Measurements from ENCODE around the gene SYNPO2.
A peak's percentile ranks its signal among the peaks of the same experiment; 100 is the strongest.
"Not testable (repeated sequence)": the region's sequence is repeated elsewhere in the genome, so short reads cannot be mapped to it uniquely, and the experiment has no call there.

Gene SYNPO2

DNA sequence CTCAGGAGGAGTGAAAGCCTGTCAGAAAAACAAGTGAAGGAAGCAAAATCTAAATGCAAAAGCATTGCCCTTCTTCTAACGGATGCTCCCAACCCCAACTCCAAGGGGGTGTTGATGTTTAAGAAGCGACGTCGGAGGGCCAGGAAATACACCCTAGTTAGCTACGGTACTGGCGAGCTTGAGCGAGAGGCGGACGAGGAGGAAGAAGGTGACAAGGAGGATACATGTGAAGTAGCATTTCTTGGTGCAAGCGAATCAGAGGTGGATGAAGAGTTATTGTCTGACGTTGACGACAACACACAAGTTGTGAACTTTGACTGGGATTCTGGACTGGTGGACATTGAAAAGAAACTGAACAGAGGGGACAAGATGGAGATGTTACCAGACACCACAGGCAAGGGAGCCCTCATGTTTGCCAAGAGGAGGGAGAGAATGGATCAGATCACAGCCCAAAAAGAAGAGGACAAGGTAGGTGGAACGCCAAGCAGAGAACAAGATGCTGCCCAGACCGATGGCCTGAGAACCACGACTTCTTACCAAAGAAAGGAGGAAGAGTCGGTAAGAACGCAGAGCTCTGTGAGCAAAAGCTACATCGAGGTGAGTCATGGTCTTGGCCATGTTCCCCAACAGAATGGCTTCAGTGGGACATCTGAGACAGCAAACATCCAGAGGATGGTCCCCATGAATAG, 141.3 kb downstream of the SYNPO2 start:
- DNase-seq (ENCODE audit: low read depth in 2 of 3, low spot score in 1 of 3): no peak

GRCh38 chr4:119030536-119030890, 141.9 kb downstream of the SYNPO2 start:
- DNase-seq (ENCODE audit: low read depth in 2 of 3, low spot score in 1 of 3): no peak

DNA sequence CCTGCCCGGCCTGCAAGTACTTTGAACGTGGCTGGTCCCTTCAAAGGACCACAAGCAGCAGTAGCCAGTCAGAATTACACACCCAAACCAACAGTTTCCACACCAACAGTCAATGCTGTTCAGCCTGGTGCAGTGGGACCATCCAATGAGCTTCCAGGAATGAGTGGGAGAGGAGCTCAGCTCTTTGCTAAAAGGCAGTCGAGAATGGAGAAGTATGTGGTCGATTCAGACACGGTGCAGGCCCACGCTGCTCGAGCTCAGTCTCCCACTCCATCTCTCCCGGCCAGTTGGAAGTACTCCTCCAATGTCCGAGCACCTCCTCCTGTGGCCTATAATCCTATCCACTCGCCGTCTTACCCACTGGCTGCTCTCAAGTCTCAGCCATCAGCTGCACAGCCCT, 142.6 kb downstream of the SYNPO2 start:
- no peak for DNase-seq (ENCODE audit: low read depth in 2 of 3, low spot score in 1 of 3)

- no peak for DNase-seq (ENCODE audit: low read depth in 2 of 3, low spot score in 1 of 3)
These were observed 144.4 kb downstream of the SYNPO2 start for GRCh38 chr4:119032921-119033685.

GRCh38 chr4:119034276-119035008, 145.8 kb downstream of the SYNPO2 start:
- DNase-seq (ENCODE audit: low read depth in 2 of 3, low spot score in 1 of 3): no peak

DNA sequence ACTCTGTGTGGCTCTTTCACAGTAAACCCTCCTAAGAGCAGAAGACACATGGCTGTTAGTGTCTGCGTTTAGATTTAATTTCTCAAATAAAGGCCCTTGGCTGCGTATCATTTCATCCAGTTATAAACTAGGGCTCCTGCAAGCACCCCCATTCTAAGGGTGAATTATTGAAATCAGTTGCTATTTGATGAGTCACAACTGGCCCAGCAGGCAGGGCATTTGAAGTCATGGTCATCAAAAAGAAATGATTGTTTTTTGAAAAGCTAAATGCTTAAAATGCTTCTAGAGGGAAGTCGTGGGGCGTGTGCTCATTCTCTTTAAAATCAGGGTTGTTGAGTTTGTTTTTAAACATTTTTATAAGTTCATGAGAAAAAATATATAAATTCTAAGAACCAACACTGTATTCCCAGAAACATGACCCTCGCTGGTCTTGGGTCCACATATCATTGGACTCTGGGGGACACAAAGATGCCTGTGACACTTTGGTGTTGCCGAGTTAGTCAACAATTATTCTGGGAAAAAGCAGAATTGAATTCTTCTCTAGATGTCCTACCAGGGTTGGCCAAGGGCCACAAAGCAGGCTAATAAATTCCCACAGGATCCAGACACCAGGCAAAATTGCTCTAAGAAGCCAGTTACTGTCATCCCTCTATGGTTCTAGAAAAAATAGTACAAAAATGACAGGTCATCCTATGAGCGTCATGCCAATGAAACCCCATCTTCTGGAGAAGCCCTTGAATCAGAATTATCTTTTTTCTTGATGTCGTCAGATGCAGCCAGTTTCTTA, 147.5 kb downstream of the SYNPO2 start:
- DNase-seq (ENCODE audit: low read depth in 2 of 3, low spot score in 1 of 3): no peak

- DNase-seq (ENCODE audit: low read depth in 2 of 3, low spot score in 1 of 3): no peak
These were observed 149.1 kb downstream of the SYNPO2 start for GRCh38 chr4:119037709-119038108.

- peak in 1 of 3 donors; percentile 5 for DNase-seq (ENCODE audit: low read depth in 2 of 3, low spot score in 1 of 3)
These were observed 149.6 kb downstream of the SYNPO2 start for GRCh38 chr4:119038116-119038841.

DNA sequence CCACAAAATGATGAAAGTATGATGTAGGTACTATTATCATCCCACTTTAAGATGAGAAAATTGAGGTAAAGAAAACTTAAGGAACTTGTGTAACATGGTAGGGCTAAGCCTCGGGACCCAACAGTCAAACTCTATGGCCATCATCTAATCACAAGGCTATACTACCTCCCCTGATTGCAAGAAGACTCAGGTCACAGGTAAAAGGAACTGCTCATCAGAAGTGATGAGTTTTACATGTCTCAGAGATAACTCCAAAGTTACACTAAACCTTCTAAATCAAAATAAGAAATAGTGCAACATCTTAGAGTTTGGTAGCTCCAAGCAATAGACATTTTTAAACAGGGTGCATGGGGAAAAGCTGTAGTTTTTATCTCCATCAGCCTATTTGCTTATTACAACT, 150.5 kb downstream of the SYNPO2 start:
- DNase-seq (ENCODE audit: low read depth in 2 of 3, low spot score in 1 of 3): no peak

DNA sequence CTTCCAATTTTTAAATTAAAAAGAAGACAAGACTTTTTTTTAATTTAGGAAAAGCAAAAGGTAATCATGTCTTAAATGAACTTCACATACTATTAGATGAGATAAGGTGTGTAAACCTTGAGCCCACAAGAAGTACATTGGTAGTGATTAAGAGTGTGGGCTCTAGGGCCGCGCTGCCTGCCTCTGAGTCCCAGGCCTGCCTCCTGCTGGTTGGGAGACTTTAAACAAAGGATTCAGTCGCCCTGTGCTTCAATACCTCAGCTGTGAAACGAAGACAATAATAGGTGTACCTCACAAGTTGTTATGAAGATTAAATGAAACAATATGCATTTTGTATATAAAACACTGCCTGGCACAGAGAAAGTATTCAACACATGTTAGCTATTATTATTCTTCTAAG, 151.1 kb downstream of the SYNPO2 start:
- DNase-seq (ENCODE audit: low read depth in 2 of 3, low spot score in 1 of 3): no peak

DNA sequence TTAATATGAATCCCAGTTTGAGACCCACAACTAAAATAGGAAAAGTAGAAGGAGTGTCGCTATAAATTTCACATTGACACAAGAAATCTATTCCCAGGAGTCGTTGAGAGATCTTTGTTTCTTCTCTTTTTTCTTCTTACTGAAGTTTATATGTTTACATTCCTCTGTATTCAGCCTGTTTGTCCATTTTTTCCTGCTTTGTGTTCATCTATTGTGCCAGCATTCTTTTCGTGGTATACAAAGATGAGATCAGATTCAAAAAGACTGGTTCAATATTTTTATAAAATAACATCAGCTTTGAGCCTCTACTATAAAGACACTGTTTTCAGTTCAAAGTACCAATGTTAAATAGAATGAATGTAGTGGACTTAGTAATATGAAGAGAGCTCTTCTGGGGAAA, 151.6 kb downstream of the SYNPO2 start:
- DNase-seq (ENCODE audit: low read depth in 2 of 3, low spot score in 1 of 3): no peak

- DNase-seq (ENCODE audit: low read depth in 2 of 3, low spot score in 1 of 3): no peak
These were observed 152.1 kb downstream of the SYNPO2 start for GRCh38 chr4:119040694-119041185.

DNA sequence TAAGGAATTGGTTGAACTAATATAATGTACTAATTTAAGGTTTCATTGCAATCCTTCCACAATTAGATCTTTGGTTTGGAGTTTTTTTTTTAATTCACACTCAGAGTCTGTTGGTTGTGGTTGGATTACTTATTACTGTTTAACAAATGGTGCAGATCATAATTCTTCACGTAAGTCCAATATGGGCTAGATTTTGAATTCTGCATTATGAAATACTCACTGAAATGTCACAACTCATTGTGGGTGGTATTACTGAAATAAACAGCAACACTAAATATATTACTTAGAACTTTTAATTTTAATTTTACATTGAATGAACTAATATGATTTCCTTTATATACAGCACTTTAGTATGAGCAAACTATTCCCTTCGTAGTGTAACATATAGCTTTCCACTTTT, 152.7 kb downstream of the SYNPO2 start:
- no peak for DNase-seq (ENCODE audit: low read depth in 2 of 3, low spot score in 1 of 3)

DNA sequence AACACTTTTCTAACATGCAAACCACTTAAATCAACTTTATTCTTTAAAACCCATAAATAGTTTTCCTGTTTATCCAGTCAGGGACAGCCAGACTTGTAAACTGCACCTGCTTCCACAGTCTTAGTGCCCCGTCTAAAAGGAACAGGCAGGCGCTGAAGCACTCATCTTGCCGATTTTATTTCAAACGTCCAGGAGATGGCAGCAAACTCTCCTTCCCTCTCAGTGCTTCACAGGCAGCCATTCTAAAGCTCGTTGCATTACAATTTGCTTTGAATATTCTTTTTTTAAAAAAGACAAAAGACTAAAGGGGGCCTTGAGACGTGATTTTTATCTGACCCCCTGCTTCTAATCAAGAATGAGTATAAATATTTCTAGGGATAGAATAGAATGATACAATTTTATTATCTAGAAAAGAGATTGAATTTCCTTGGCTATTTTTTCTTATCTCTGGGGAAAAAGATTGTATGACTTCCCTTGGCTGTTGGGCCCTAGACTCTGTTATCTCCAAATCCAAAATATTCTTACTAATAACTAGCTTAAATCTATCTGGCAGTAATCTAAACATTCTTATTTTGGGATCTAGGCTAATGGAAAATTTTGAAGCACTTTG, 153.4 kb downstream of the SYNPO2 start:
- DNase-seq (ENCODE audit: low read depth in 2 of 3, low spot score in 1 of 3): peak; percentile 15 to 43 (median 21)

DNA sequence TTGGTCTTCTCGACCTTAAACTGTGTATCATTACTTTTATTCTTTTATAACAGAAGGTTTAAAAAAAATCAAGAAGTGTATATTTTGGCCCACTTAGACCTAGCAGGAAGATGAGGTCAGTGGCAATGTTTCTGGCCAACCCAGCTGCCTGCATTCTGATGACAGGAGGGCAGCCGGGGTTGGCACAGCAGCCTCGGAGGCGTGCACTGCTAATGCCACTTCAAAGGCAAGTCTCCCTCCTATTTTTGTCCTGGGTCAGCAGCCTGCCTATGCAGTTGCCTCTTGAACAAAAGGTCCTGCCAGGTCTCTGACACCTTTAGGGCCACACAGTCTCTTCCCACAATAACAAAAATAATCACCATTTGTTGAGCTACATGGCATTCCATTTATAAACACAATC, 157.6 kb downstream of the SYNPO2 start:
- DNase-seq (ENCODE audit: low read depth in 2 of 3, low spot score in 1 of 3): no peak

- not testable (repeated sequence) for DNase-seq (ENCODE audit: low read depth in 2 of 3, low spot score in 1 of 3)
These were observed 158.4 kb downstream of the SYNPO2 start for GRCh38 chr4:119047059-119047458.

- DNase-seq (ENCODE audit: low read depth in 2 of 3, low spot score in 1 of 3): no peak
These were observed 159.8 kb downstream of the SYNPO2 start for GRCh38 chr4:119048446-119048845.

DNA sequence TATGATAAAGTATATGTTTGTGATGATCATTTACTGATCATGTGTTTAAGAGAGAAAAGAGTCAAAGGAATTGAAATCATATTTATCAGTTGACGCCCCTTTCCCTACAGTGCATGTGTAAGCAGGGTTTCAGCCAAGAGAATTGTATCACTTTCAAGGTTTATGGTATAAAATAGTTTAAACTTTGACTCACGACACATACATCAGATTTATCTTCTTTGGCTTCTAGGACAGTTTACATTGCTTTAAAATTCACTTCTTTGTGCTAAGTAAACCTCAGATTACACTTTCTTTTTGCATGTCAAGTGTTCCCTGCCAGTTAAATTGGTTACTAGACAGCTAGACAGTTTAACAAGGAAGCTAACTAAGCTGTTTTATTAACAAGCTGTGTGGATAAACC, 160.7 kb downstream of the SYNPO2 start:
- no peak for DNase-seq (ENCODE audit: low read depth in 2 of 3, low spot score in 1 of 3)

- no peak for DNase-seq (ENCODE audit: low read depth in 2 of 3, low spot score in 1 of 3)
These were observed 162.0 kb downstream of the SYNPO2 start for GRCh38 chr4:119050527-119051090.

DNA sequence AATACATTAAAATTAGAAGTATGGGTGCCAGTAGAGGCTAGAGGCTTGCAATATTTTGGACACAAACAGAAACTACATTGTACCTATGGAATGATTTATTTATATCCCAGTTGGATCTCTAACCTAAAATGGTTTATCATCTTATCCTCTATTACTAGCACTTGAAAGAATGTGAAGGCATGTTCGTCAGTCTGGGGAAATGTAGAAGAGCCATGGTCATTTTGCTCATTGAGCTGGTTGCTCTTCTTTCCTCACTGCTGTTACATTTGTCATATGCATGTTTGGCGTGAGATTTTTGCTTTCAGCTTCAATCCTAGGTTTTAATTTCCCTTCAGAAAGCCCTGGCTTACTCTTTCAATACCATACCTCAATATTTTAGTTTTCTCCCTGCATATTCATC, 164.6 kb downstream of the SYNPO2 start:
- no peak for DNase-seq (ENCODE audit: low read depth in 2 of 3, low spot score in 1 of 3)

All from stimulated activated CD4-positive, alpha-beta T cell treated with anti-CD3 and anti-CD28 coated beads, Interleukin-12 subunit alpha, Interleukin-12 subunit beta, amount 100 ng/mL, for 48 hours (primary cell).